Endothelial cell of umbilical vein (primary cell): Measurements from ENCODE around the gene HDAC9. TPM values are rescaled to one million over a fixed set of nuclear protein-coding genes. Genes with fewer than 3 reads are reported as not detected.
"Not testable (repeated sequence)": the region's sequence is repeated elsewhere in the genome, so short reads cannot be mapped to it uniquely, and the experiment has no call there.

Experiments used
- BruUV-seq: library from RNA; stranded (reverse); fragments of 400-500 nt; replicated peaks from 2 replicates; lab custom pipeline; 2021; lab: Mats Ljungman, UMichigan
- CTCF ChIA-PET: fragments of 300-600, 350-600 bp; sonication (Branson Sonifier 250); formaldehyde crosslinking; loops from one replicate; lab custom pipeline; 2021; ENCODE audit warnings: antibody characterized with exemption, inconsistent platforms; lab: Charles Lee
- POLR2A ChIA-PET: fragments of 300-600, 350-600 bp; sonication (Branson Sonifier 250); formaldehyde crosslinking; loops from one replicate; lab custom pipeline; 2021; ENCODE audit warnings: antibody characterized with exemption, inconsistent platforms; lab: Charles Lee
- DNase-seq: peaks from one replicate; pipeline ENCODE4 v3.0.0-alpha.2; 2011; ENCODE audit warnings: low read depth, low spot score
- FAIRE-seq: peaks from 2 replicates; lab custom pipeline; 2011; peaks lifted over from hg19 to GRCh38; lab: Jason Lieb, UNC
- H2AFZ ChIP-seq: 2 replicates; pipeline ENCODE4 v1.6.0; 2012; ENCODE audit warnings: low read depth, low read length, control low read depth, inconsistent platforms
- H3K27ac ChIP-seq: 2 replicates; pipeline ENCODE4 v1.5.1; 2011; ENCODE audit warnings: low read depth, mild to moderate bottlenecking, control low read depth, low read length, moderate library complexity; ENCODE audit not compliant: insufficient read depth
- H3K27me3 ChIP-seq, 2 experiments: 2 replicates each; pipeline versions ENCODE4 v1.6.0 to v1.6.1; 2011; ENCODE audit warnings: low read length in 2 of 2, mixed read lengths in 1 of 2; ENCODE audit not compliant: control insufficient read depth in 2 of 2, insufficient read depth in 2 of 2
- H3K36me3 ChIP-seq, 2 experiments: 2 replicates in 1 of 2; 3 replicates in 1 of 2; pipeline ENCODE4 v1.5.1; 2011; ENCODE audit warnings: low read length in 2 of 2, mild to moderate bottlenecking in 1 of 2, moderate library complexity in 1 of 2; ENCODE audit not compliant: control insufficient read depth in 2 of 2, insufficient read depth in 2 of 2; ENCODE audit errors: extremely low read depth in 1 of 2
- H3K4me1 ChIP-seq: 3 replicates; pipeline ENCODE4 v1.5.1; 2011; ENCODE audit warnings: mild to moderate bottlenecking, low read length; ENCODE audit not compliant: control insufficient read depth, insufficient read depth; ENCODE audit errors: extremely low read depth
- H3K4me2 ChIP-seq: 2 replicates; pipeline ENCODE4 v1.6.1; 2011; ENCODE audit warnings: low read length, control low read depth, mixed read lengths; ENCODE audit not compliant: insufficient read depth
- H3K4me3 ChIP-seq, 3 experiments: fragments of 200-600 bp in 1 of 3; sonication (generic), shearing (Covaris generic) in 1 of 3; replicated peaks in 1 of 3; 2 replicates each; pipeline ENCODE4 v1.5.1; 2011 to 2016; ENCODE audit warnings: control low read depth in 3 of 3, low read length in 3 of 3, mild to moderate bottlenecking in 2 of 3, inconsistent platforms in 1 of 3, low read depth in 1 of 3, moderate library complexity in 1 of 3; ENCODE audit not compliant: insufficient read depth in 1 of 3
- H3K79me2 ChIP-seq: 2 replicates; pipeline ENCODE4 v1.6.0; 2012; ENCODE audit warnings: low read length, inconsistent platforms; ENCODE audit not compliant: control insufficient read depth, insufficient read depth
- H3K9ac ChIP-seq: replicated peaks from 2 replicates; pipeline ENCODE3; 2011; ENCODE audit warnings: low read length, control low read depth; ENCODE audit not compliant: insufficient read depth; ENCODE audit errors: extremely low read depth
- H3K9me1 ChIP-seq: replicated peaks from 3 replicates; pipeline ENCODE4 v1.6.0; 2011; ENCODE audit warnings: mild to moderate bottlenecking, low read length; ENCODE audit not compliant: control insufficient read depth, insufficient read depth; ENCODE audit errors: extremely low read depth
- H3K9me3 ChIP-seq: replicated peaks from 2 replicates; pipeline ENCODE4 v1.5.1; 2012; ENCODE audit warnings: low read length, inconsistent platforms; ENCODE audit not compliant: control insufficient read depth, insufficient read depth
- H4K20me1 ChIP-seq: replicated peaks from 2 replicates; pipeline ENCODE3; 2011; ENCODE audit warnings: mild to moderate bottlenecking, low read length; ENCODE audit not compliant: control insufficient read depth, insufficient read depth; ENCODE audit errors: extremely low read depth
- CTCF ChIP-seq, 2 donors: IDR thresholded peaks; 1 replicate in 1 of 2; 2 replicates in 1 of 2; pipeline ENCODE4 v1.5.1; 2011; ENCODE audit warnings: low read length in 2 of 2, mild to moderate bottlenecking in 2 of 2, moderate library complexity in 2 of 2, control low read depth in 1 of 2, inconsistent platforms in 1 of 2, low read depth in 1 of 2; ENCODE audit not compliant: insufficient read depth in 1 of 2; ENCODE audit errors: extremely low read depth in 1 of 2
- EZH2 ChIP-seq: IDR thresholded peaks from 2 replicates; pipeline ENCODE4 v1.6.1; 2012; ENCODE audit warnings: borderline replicate concordance, low read depth, mild to moderate bottlenecking, moderate library complexity, low read length, inconsistent platforms; ENCODE audit not compliant: severe bottlenecking
- FOS ChIP-seq: IDR thresholded peaks from 2 replicates; pipeline ENCODE4 v1.6.1; 2011; ENCODE audit warnings: mild to moderate bottlenecking, low read length, moderate library complexity, borderline replicate concordance; ENCODE audit not compliant: insufficient read depth
- GATA2 ChIP-seq: IDR thresholded peaks from 2 replicates; pipeline ENCODE4 v1.7.0; 2011; ENCODE audit warnings: low read depth, mild to moderate bottlenecking, moderate library complexity, mixed read lengths, low read length; ENCODE audit not compliant: insufficient read length, insufficient read depth
- JUN ChIP-seq: IDR thresholded peaks from 2 replicates; pipeline ENCODE4 v1.6.1; 2011; ENCODE audit warnings: borderline replicate concordance, low read depth; ENCODE audit not compliant: insufficient read length, insufficient read depth
- MYC ChIP-seq: IDR thresholded peaks from one replicate; pipeline ENCODE4 v1.6.1; 2011; ENCODE audit warnings: mild to moderate bottlenecking, low read depth, low read length
- POLR2A ChIP-seq: IDR thresholded peaks from 2 replicates; pipeline ENCODE4 v1.6.1; 2012; ENCODE audit warnings: low read depth, mild to moderate bottlenecking, control low read depth, low read length
- POLR2AphosphoS5 ChIP-seq: IDR thresholded peaks from 2 replicates; pipeline ENCODE4 v1.6.1; 2012; ENCODE audit warnings: low read depth, mild to moderate bottlenecking, control low read depth, low read length, moderate library complexity; ENCODE audit not compliant: insufficient read depth
- dilution Hi-C: fragments of 300-500 bp; cut with MboI; formaldehyde crosslinking; loops from one replicate; pipeline ENCODE4 v1.15.0; 2019; ENCODE audit warnings: low sequenced_read_pairs; ENCODE audit not compliant: extremely low pct_ligation_motif_present
- intact Hi-C: fragments of 100-400 bp; cut with micrococcal nuclease; formaldehyde crosslinking; loops from one replicate; pipeline ENCODE4 v1.10.0; 2022
- polyA plus RNA-seq, 4 experiments: library from polyadenylated mRNA; depleted of rRNA in 3 of 4; stranded (reverse) in 3 of 4; unstranded in 1 of 4; fragments of >200 nt; gene quantifications; 2 replicates each; pipeline versions ENCODE4 v1.2.1 to v1.2.3, GENCODE V29; 2011 to 2012; ENCODE audit warnings: missing spikeins in 1 of 4
- total RNA-seq: library from RNA; stranded (reverse); gene quantifications from 2 replicates; pipeline ENCODE4 v1.2.3, GENCODE V29; 2021
- TF ChIP-seq, protein P1 (sequence below): IDR thresholded peaks from 2 replicates; pipeline ENCODE4 v1.6.1; 2011; ENCODE audit not compliant: insufficient read depth, insufficient read length

The HDAC9 gene
- total and polyA plus RNA-seq, 2 donors (not counting 3 experiments of a cell fraction or from before 2014, with no cell fraction given) = 1.8 to 11.6 TPM

DNA sequence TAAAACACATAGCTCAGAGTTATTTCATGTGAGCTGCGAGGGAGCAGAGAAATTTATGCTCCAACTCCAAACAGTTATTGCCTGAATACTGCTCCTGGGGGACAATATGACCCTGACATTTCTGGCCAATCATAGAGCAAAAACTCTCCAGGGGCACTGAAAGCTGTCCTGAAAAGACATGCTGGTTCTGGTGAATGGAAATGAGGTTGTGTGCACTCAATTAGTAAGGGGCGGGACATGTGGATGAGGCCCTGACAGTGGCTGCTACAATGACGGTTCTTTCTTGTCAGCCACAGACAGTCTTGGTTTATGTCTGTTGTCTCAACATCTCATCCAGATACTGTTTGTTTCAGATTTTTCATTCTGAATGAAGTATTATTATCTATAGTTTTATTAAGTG lies 470.1 kb downstream of the HDAC9 start:
- Histone ChIP-seq H3K4me1 (no peaks in the 10 kb centered on the region), H3K9me1 (no peaks in the 10 kb centered on the region), H4K20me1 (no peaks in the 10 kb centered on the region), H3K36me3 (no peaks in the 10 kb centered on the region), H3K4me2 (no peak overlapping the region), H3K27me3 (no peaks in the 10 kb centered on the region), H3K79me2 (no peaks in the 10 kb centered on the region), H3K27ac (no peak overlapping the region), H3K9ac (no peak overlapping the region), H3K9me3 (no peaks in the 10 kb centered on the region), H3K4me3 (no peak overlapping the region), H2AFZ (no peak overlapping the region)
- BruUV-seq = no TSS peak
- DNase-seq (no peak), FAIRE-seq (no peak)
- dilution Hi-C loops (no loop called here), intact Hi-C loops (no loop called here)
- TF ChIP-seq GATA2 (no peak), CTCF (IDR thresholded peaks at IDR 0.05; ENCODE audit: extremely low read depth in 1 of 2, insufficient read depth in 1 of 2, low read depth in 1 of 2, low read length in 2 of 2) (no peak), EZH2 (no peak), POLR2A (no peak), POLR2AphosphoS5 (no peak), MYC (no peak), JUN (no peak), FOS (no peak)
- TF ChIP-seq, protein P1, sequence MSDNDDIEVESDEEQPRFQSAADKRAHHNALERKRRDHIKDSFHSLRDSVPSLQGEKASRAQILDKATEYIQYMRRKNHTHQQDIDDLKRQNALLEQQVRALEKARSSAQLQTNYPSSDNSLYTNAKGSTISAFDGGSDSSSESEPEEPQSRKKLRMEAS = no peak
- ChIA-PET POLR2A (no interaction called here), CTCF (no interaction called here)

- CTCF ChIA-PET, POLR2A ChIA-PET, DNase-seq, dilution Hi-C loops, H3K4me1 ChIP-seq, H3K9me3 ChIP-seq, intact Hi-C loops, H4K20me1 ChIP-seq, H3K9me1 ChIP-seq, H3K79me2 ChIP-seq, H3K27ac ChIP-seq, H3K36me3 ChIP-seq, H2AFZ ChIP-seq, H3K4me2 ChIP-seq, H3K27me3 ChIP-seq, FAIRE-seq, H3K4me3 ChIP-seq, H3K9ac ChIP-seq, BruUV-seq: not testable (repeated sequence)
These were observed 472.2 kb downstream of the HDAC9 start for GRCh38 chr7:18967755-18968154.
